ENCODE data around the gene GNPTG. TPM values are rescaled to one million over a fixed set of nuclear protein-coding genes. Genes with fewer than 3 reads are reported as not detected.

GNPTG gene
- total RNA-seq, 4 donors from 2014 or later: 38.8 to 78.4 (median 66.5) TPM

- TF ChIP-seq CTCF (IDR thresholded peaks at IDR 0.05; ENCODE audit: low read depth): no peak
Observed at GRCh38 chr16:1378804-1379303, 27.1 kb downstream of the GNPTG start.

GRCh38 chr16:1379304-1380076 is 27.8 kb downstream of the GNPTG start:
- no peak for TF ChIP-seq CTCF (IDR thresholded peaks at IDR 0.05; ENCODE audit: low read depth)

- TF ChIP-seq CTCF (IDR thresholded peaks at IDR 0.05; ENCODE audit: low read depth): no peak
Observed at GRCh38 chr16:1380195-1380594, 28.5 kb downstream of the GNPTG start.

- TF ChIP-seq CTCF (IDR thresholded peaks at IDR 0.05; ENCODE audit: low read depth): no peak
Observed at GRCh38 chr16:1381612-1382406, 30.1 kb downstream of the GNPTG start.

GRCh38 chr16:1383556-1383955 is 31.8 kb downstream of the GNPTG start:
- no peak for TF ChIP-seq CTCF (IDR thresholded peaks at IDR 0.05; ENCODE audit: low read depth)

- TF ChIP-seq CTCF (IDR thresholded peaks at IDR 0.05; ENCODE audit: low read depth): no peak
Observed at GRCh38 chr16:1385232-1385631, 33.5 kb downstream of the GNPTG start.

GRCh38 chr16:1387331-1387730 is 35.6 kb downstream of the GNPTG start:
- no peak for TF ChIP-seq CTCF (IDR thresholded peaks at IDR 0.05; ENCODE audit: low read depth)
